ENCODE results near the gene TNS1.

Gene TNS1

GRCh38 chr2:217914078-217914477 lies 88.7 kb downstream of the TNS1 start:
- no peak overlapping the region for H3K4me3 ChIP-seq
- H3K27me3 ChIP-seq (ENCODE audit: low read depth), result no peaks in the 10 kb centered on the region
- in situ Hi-C loops (cut with MboI; ENCODE audit: low sequenced_read_pairs), result no loop called here
- no peak for DNase-seq (ENCODE audit: low spot score in 2 of 2)
- no peaks in the 10 kb centered on the region for H3K36me3 ChIP-seq (replicated peaks)
- H3K9me3 ChIP-seq, result no peaks in the 10 kb centered on the region
- H3K4me1 ChIP-seq, result no peaks in the 10 kb centered on the region

GRCh38 chr2:217913436-217913835 lies 89.4 kb downstream of the TNS1 start:
- Histone ChIP-seq H3K4me1 (no peaks in the 10 kb centered on the region), H3K27me3 (ENCODE audit: low read depth) (no peaks in the 10 kb centered on the region)

GRCh38 chr2:217912098-217913024 lies 90.4 kb downstream of the TNS1 start:
- in situ Hi-C loops (cut with MboI; ENCODE audit: low sequenced_read_pairs), result no loop called here
- DNase-seq (ENCODE audit: low spot score in 2 of 2), result no peak
- H3K4me3 ChIP-seq, result no peak overlapping the region
- no peaks in the 10 kb centered on the region for H3K27me3 ChIP-seq (ENCODE audit: low read depth)
- no peaks in the 10 kb centered on the region for H3K4me1 ChIP-seq
- no peaks in the 10 kb centered on the region for H3K9me3 ChIP-seq
- H3K36me3 ChIP-seq (replicated peaks), result no peaks in the 10 kb centered on the region

More at GRCh38 chr2:217913436-217913835, 89.4 kb downstream of the TNS1 start:
- Histone ChIP-seq H3K36me3 (replicated peaks) (no peaks in the 10 kb centered on the region), H3K4me3 (no peak overlapping the region), H3K9me3 (no peaks in the 10 kb centered on the region)
- in situ Hi-C loops (cut with MboI; ENCODE audit: low sequenced_read_pairs), result no loop called here
- DNase-seq (ENCODE audit: low spot score in 2 of 2), result no peak

- Histone ChIP-seq H3K4me1 (no peaks in the 10 kb centered on the region), H3K4me3 (no peak overlapping the region), H3K36me3 (replicated peaks) (no peaks in the 10 kb centered on the region), H3K9me3 (no peaks in the 10 kb centered on the region), H3K27me3 (ENCODE audit: low read depth) (no peaks in the 10 kb centered on the region)
- no peak for DNase-seq (ENCODE audit: low spot score in 2 of 2)
- in situ Hi-C loops (cut with MboI; ENCODE audit: low sequenced_read_pairs), result no loop called here
These were observed 91.3 kb downstream of the TNS1 start for GRCh38 chr2:217911283-217912097.

DNA sequence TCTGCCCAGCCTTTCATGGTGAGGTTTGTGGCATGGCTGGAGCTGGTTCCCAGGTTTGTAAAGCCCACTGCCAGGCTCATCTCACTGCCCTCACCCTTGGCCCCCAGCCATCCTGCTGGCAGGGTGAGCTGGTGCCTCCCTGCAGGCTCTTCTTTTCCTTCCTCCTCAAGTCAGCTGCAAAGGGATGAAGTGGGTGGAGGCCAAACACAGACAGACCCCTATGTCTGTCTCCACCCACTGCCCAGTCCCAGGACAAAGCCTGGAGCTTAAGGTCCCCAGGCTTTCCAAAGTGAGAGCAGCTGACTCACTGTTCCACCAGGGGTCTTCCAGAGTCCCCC lies 92.0 kb downstream of the TNS1 start:
- DNase-seq (ENCODE audit: low spot score in 2 of 2), result no peak
- no peaks in the 10 kb centered on the region for H3K27me3 ChIP-seq (ENCODE audit: low read depth)
- no peaks in the 10 kb centered on the region for H3K9me3 ChIP-seq
- in situ Hi-C loops (cut with MboI; ENCODE audit: low sequenced_read_pairs), result no loop called here
- H3K4me3 ChIP-seq, result no peak overlapping the region
- no peaks in the 10 kb centered on the region for H3K36me3 ChIP-seq (replicated peaks)
- H3K4me1 ChIP-seq, result no peaks in the 10 kb centered on the region

DNA sequence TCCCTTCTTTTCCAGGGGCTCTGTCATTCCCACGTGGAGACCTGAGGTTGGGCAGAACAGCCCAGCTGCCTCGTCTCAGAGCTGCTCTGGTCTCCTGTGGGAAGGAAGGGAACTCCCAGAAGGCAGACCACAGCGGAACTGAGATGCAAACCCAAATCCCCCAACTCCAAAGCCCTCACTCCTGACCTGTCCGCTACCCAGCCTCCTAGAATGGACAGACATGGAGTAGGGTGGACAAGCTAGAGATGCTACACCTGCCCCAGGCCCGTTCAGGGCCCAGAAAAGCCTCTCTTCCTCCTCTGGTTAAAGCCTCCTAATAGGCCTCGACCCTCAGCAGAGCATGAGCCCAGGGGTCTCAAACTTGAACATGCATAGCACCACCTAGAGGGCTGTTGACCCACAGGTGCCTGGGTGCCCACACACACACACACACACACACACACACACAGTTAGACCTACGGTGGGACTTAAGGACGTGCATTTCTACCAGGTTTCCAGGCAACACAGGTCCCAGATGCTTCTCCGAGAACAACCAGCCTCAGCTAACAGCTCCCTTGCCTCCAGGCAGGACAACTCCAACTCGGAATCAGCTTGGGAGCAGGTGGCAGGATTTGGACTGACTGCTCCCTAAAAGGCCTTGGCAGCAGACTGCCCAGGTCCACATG lies 93.5 kb downstream of the TNS1 start:
- H3K36me3 ChIP-seq (replicated peaks), result no peaks in the 10 kb centered on the region
- peaks cover 2% of the 10 kb centered on the region; the same call in 1 of the 2 replicates for H3K27me3 ChIP-seq (ENCODE audit: low read depth)
- no peak for DNase-seq (ENCODE audit: low spot score in 2 of 2)
- H3K9me3 ChIP-seq, result no peaks in the 10 kb centered on the region
- H3K4me3 ChIP-seq, result no peak overlapping the region
- in situ Hi-C loops (cut with MboI; ENCODE audit: low sequenced_read_pairs), result no loop called here
- no peaks in the 10 kb centered on the region for H3K4me1 ChIP-seq

DNA sequence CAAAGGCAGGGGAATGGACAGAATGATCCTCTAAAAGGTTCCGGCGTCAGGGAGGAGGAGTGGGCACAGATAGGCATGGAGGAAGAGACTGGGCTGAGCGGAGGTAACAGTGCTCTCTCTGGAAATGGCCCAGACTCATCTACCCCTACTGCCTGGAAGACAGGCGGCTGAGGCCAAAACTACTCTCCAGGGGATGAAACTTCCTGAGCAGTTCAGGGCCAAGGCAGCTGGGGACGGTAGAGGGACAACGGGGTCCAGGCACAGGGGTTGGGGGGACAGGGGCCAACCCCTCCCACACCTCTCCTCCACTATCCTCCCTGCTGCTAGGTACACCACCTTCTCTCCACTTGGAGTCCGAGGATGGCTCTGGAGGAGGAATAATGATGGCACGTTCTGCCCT lies 94.3 kb downstream of the TNS1 start:
- Histone ChIP-seq H3K36me3 (replicated peaks) (no peaks in the 10 kb centered on the region), H3K4me3 (no peak overlapping the region), H3K27me3 (ENCODE audit: low read depth) (peaks cover 2% of the 10 kb centered on the region; the same call in 1 of the 2 replicates), H3K9me3 (no peaks in the 10 kb centered on the region), H3K4me1 (no peaks in the 10 kb centered on the region)
- in situ Hi-C loops (cut with MboI; ENCODE audit: low sequenced_read_pairs), result no loop called here
- no peak for DNase-seq (ENCODE audit: low spot score in 2 of 2)

- no peak for DNase-seq (ENCODE audit: low spot score in 2 of 2)
- H3K4me1 ChIP-seq, result no peaks in the 10 kb centered on the region
- H3K9me3 ChIP-seq, result no peaks in the 10 kb centered on the region
- no peak overlapping the region for H3K4me3 ChIP-seq
- peaks cover 2% of the 10 kb centered on the region; the same call in 1 of the 2 replicates for H3K27me3 ChIP-seq (ENCODE audit: low read depth)
- no peaks in the 10 kb centered on the region for H3K36me3 ChIP-seq (replicated peaks)
- in situ Hi-C loops (cut with MboI; ENCODE audit: low sequenced_read_pairs), result no loop called here
These were observed 95.5 kb downstream of the TNS1 start for GRCh38 chr2:217907266-217907665.

- no peaks in the 10 kb centered on the region for H3K9me3 ChIP-seq
- in situ Hi-C loops (cut with MboI; ENCODE audit: low sequenced_read_pairs), result no loop called here
- no peaks in the 10 kb centered on the region for H3K4me1 ChIP-seq
- no peak for DNase-seq (ENCODE audit: low spot score in 2 of 2)
- H3K36me3 ChIP-seq (replicated peaks), result no peaks in the 10 kb centered on the region
- H3K27me3 ChIP-seq (ENCODE audit: low read depth), result peaks cover 2% of the 10 kb centered on the region; the same call in 1 of the 2 replicates
- no peak overlapping the region for H3K4me3 ChIP-seq
These were observed 96.0 kb downstream of the TNS1 start for GRCh38 chr2:217906798-217907197.

- in situ Hi-C loops (cut with MboI; ENCODE audit: low sequenced_read_pairs), result no loop called here
- Histone ChIP-seq H3K36me3 (replicated peaks) (no peaks in the 10 kb centered on the region), H3K9me3 (no peaks in the 10 kb centered on the region), H3K4me1 (no peaks in the 10 kb centered on the region), H3K27me3 (ENCODE audit: low read depth) (peaks cover 2% of the 10 kb centered on the region; the same call in 1 of the 2 replicates), H3K4me3 (no peak overlapping the region)
- DNase-seq (ENCODE audit: low spot score in 2 of 2), result no peak
These were observed 96.9 kb downstream of the TNS1 start for GRCh38 chr2:217905896-217906295.

DNA sequence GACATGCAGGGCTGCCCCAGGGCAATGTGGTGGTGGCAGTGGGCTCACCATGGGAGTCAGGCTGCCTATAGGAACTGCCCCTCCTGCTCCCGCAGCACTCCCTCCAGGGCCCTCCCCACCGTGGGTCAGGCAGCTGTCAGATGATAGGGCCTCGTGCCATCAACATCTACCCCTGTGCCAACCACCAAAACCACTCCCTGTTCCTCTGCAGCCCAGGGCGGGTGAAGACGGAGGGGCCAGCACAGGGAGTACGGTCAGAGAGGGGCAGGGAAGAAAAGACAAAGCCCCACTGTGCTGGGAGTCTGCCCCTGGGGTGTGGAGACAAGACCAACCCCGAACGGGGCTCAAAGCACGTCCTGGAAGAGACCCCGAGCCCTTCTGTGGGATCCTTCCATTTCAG lies 97.4 kb downstream of the TNS1 start:
- DNase-seq (ENCODE audit: low spot score in 2 of 2), result no peak
- Histone ChIP-seq H3K9me3 (no peaks in the 10 kb centered on the region), H3K4me1 (no peaks in the 10 kb centered on the region), H3K36me3 (replicated peaks) (no peaks in the 10 kb centered on the region), H3K4me3 (no peak overlapping the region), H3K27me3 (ENCODE audit: low read depth) (peaks cover 2% of the 10 kb centered on the region; the same call in 1 of the 2 replicates)
- in situ Hi-C loops (cut with MboI; ENCODE audit: low sequenced_read_pairs), result no loop called here

DNA sequence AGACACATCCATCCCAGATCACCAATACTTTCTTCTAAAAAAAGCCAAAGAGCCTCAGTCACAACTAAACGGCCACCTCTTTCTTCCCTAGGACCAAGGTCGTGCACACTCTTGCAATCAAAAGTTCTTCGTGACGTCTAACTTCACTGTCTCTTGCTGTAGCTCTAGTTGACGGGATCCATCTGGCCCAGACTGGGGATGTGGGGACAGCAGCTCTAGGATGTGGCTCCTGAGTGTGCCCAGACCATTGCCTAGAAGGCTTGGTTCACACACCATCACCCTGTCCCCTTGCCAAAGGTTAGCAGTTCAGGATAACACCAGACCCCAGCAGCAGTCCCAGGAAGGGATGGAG lies 98.2 kb downstream of the TNS1 start:
- Histone ChIP-seq H3K27me3 (ENCODE audit: low read depth) (peaks cover 2% of the 10 kb centered on the region; the same call in 1 of the 2 replicates), H3K4me1 (no peaks in the 10 kb centered on the region), H3K9me3 (no peaks in the 10 kb centered on the region), H3K4me3 (no peak overlapping the region), H3K36me3 (replicated peaks) (no peaks in the 10 kb centered on the region)
- in situ Hi-C loops (cut with MboI; ENCODE audit: low sequenced_read_pairs), result no loop called here
- DNase-seq (ENCODE audit: low spot score in 2 of 2), result no peak

- in situ Hi-C loops (cut with MboI; ENCODE audit: low sequenced_read_pairs), result no loop called here
These were observed 98.8 kb downstream of the TNS1 start for GRCh38 chr2:217903859-217904613.

More at GRCh38 chr2:217903859-217904613, 98.8 kb downstream of the TNS1 start:
- H3K4me1 ChIP-seq, result no peaks in the 10 kb centered on the region
- no peak overlapping the region for H3K4me3 ChIP-seq
- H3K27me3 ChIP-seq (ENCODE audit: low read depth), result peaks cover 2% of the 10 kb centered on the region; the same call in 1 of the 2 replicates
- H3K36me3 ChIP-seq (replicated peaks), result no peaks in the 10 kb centered on the region
- DNase-seq (ENCODE audit: low spot score in 2 of 2), result no peak
- H3K9me3 ChIP-seq, result no peaks in the 10 kb centered on the region
